Measurements from ENCODE around the gene EYA2.

The EYA2 gene

GRCh38 chr20:46852313-46852712, 42.3 kb upstream of the EYA2 start:
- TF ChIP-seq CTCF (IDR thresholded peaks at IDR 0.05; ENCODE audit: low read depth, low read length): no peak

GRCh38 chr20:46853926-46854325, 40.7 kb upstream of the EYA2 start:
- no peak for DNase-seq (ENCODE audit: extremely low read depth, low read depth)

More at GRCh38 chr20:46852313-46852712, 42.3 kb upstream of the EYA2 start:
- DNase-seq (ENCODE audit: extremely low read depth, low read depth): no peak

GRCh38 chr20:46857061-46857831, 37.4 kb upstream of the EYA2 start:
- TF ChIP-seq CTCF (IDR thresholded peaks at IDR 0.05; ENCODE audit: low read depth, low read length): no peak
- DNase-seq (ENCODE audit: extremely low read depth, low read depth): no peak

More at GRCh38 chr20:46853926-46854325, 40.7 kb upstream of the EYA2 start:
- TF ChIP-seq CTCF (IDR thresholded peaks at IDR 0.05; ENCODE audit: low read depth, low read length): no peak

- DNase-seq (ENCODE audit: extremely low read depth, low read depth): no peak
- no peak for TF ChIP-seq CTCF (IDR thresholded peaks at IDR 0.05; ENCODE audit: low read depth, low read length)
Measured at GRCh38 chr20:46865824-46866223, 28.8 kb upstream of the EYA2 start.

GRCh38 chr20:46870041-46870440, 24.6 kb upstream of the EYA2 start:
- TF ChIP-seq CTCF (IDR thresholded peaks at IDR 0.05; ENCODE audit: low read depth, low read length): no peak
- no peak for DNase-seq (ENCODE audit: extremely low read depth, low read depth)

- no peak for TF ChIP-seq CTCF (IDR thresholded peaks at IDR 0.05; ENCODE audit: low read depth, low read length)
- DNase-seq (ENCODE audit: extremely low read depth, low read depth): no peak
Measured at GRCh38 chr20:46872328-46873211, 22.1 kb upstream of the EYA2 start.

GRCh38 chr20:46875059-46875458, 19.6 kb upstream of the EYA2 start:
- DNase-seq (ENCODE audit: extremely low read depth, low read depth): no peak
- no peak for TF ChIP-seq CTCF (IDR thresholded peaks at IDR 0.05; ENCODE audit: low read depth, low read length)

Data from AG09319 (cell line).